Cardiac muscle cell (in vitro differentiated cells and primary cell): ENCODE data around the gene FBXL17. TPM values are rescaled to one million over a fixed set of nuclear protein-coding genes. Genes with fewer than 3 reads are reported as not detected.
A peak's percentile ranks its signal among the peaks of the same experiment; 100 is the strongest.

ENCODE experiments used
- DNase-seq, 2 donors: peaks; one replicate each; pipeline versions ENCODE4 v3.0.0 to v3.0.0-alpha.2; 2010 to 2017; ENCODE audit warnings: low read depth in 1 of 2, low spot score in 1 of 2
- H3K27ac ChIP-seq: fragments of 200-600 bp; sonication (generic); 2 replicates; pipeline ENCODE4 v1.5.1; 2016
- H3K27me3 ChIP-seq: fragments of 200-600 bp; sonication (generic); 2 replicates; pipeline ENCODE4 v1.6.0; 2016; ENCODE audit warnings: control low read depth
- H3K36me3 ChIP-seq: fragments of 200-600 bp; sonication (generic); 2 replicates; pipeline ENCODE4 v1.5.1; 2016; ENCODE audit warnings: control low read depth
- H3K4me1 ChIP-seq: fragments of 200-600 bp; sonication (generic); 2 replicates; pipeline ENCODE4 v1.8.1; 2017; ENCODE audit warnings: low read depth, mild to moderate bottlenecking, mixed run types
- H3K4me3 ChIP-seq: fragments of 200-600 bp; sonication (generic); 2 replicates; pipeline ENCODE4 v1.5.1; 2016; ENCODE audit warnings: mild to moderate bottlenecking
- H3K9me3 ChIP-seq: fragments of 200-600 bp; sonication (generic); 2 replicates; pipeline ENCODE4 v1.5.1; 2017; ENCODE audit warnings: low read depth, mild to moderate bottlenecking, control low read depth
- CTCF ChIP-seq: IDR thresholded peaks from 2 replicates; pipeline ENCODE4 v1.5.1; 2012; ENCODE audit warnings: low read depth, mild to moderate bottlenecking, low read length
- polyA plus RNA-seq: library from polyadenylated mRNA; unstranded; fragments of >200 nt; fragmentation: Nextera tagmentation; extraction: Ambion mirVana; gene quantifications from 2 replicates; pipeline ENCODE4 v1.2.1, GENCODE V29; 2016
- total RNA-seq: library from RNA; depleted of rRNA; stranded (reverse); fragments of >200 nt; gene quantifications from 2 replicates; pipeline ENCODE4 v1.2.3, GENCODE V29; 2016

Gene FBXL17
- total and polyA plus RNA-seq, 2 experiments from 2014 or later = 18.3 to 22.9 TPM

- Histone ChIP-seq H3K4me1 (no peaks in the 10 kb centered on the region), H3K36me3 (no peaks in the 10 kb centered on the region), H3K27me3 (no peaks in the 10 kb centered on the region), H3K4me3 (no peak overlapping the region), H3K9me3 (no peaks in the 10 kb centered on the region), H3K27ac (no peak overlapping the region)
- no peak for TF ChIP-seq CTCF
- no peak for DNase-seq
Observed at GRCh38 chr5:108387758-108388157, 5.9 kb upstream of the FBXL17 start.

GRCh38 chr5:108386345-108387061, 4.6 kb upstream of the FBXL17 start:
- Histone ChIP-seq H3K9me3 (no peaks in the 10 kb centered on the region), H3K36me3 (no peaks in the 10 kb centered on the region), H3K4me1 (no peaks in the 10 kb centered on the region), H3K27me3 (no peaks in the 10 kb centered on the region), H3K27ac (no peak overlapping the region), H3K4me3 (no peak overlapping the region)
- no peak for TF ChIP-seq CTCF
- DNase-seq = peak in 1 of 2 donors; percentile 58

- Histone ChIP-seq H3K9me3 (no peaks in the 10 kb centered on the region), H3K36me3 (no peaks in the 10 kb centered on the region), H3K4me1 (no peaks in the 10 kb centered on the region), H3K4me3 (no peak overlapping the region), H3K27ac (no peak overlapping the region), H3K27me3 (no peaks in the 10 kb centered on the region)
- TF ChIP-seq CTCF = no peak
- no peak for DNase-seq
Observed at GRCh38 chr5:108384741-108385140, 2.8 kb upstream of the FBXL17 start.

- Histone ChIP-seq H3K4me3 (peak overlapping the region; percentile 58), H3K27ac (peak overlapping the region; percentile 93), H3K36me3 (no peaks in the 10 kb centered on the region), H3K9me3 (no peaks in the 10 kb centered on the region), H3K4me1 (peaks cover 8% of the 10 kb centered on the region), H3K27me3 (no peaks in the 10 kb centered on the region)
- DNase-seq = peak; percentile 21 to 23
- TF ChIP-seq CTCF = no peak
Observed at GRCh38 chr5:108382784-108383330, 959 bp upstream of the FBXL17 start.

- Histone ChIP-seq H3K4me3 (peak overlapping the region; percentile 58), H3K4me1 (peaks cover 8% of the 10 kb centered on the region), H3K36me3 (no peaks in the 10 kb centered on the region), H3K9me3 (no peaks in the 10 kb centered on the region), H3K27ac (peak overlapping the region; percentile 93), H3K27me3 (no peaks in the 10 kb centered on the region)
- DNase-seq = peak; percentile 80
- TF ChIP-seq CTCF = no peak
Observed at GRCh38 chr5:108381350-108381953, 446 bp downstream of the FBXL17 start.
